Femur (tissue), 1 donor: Measurements from ENCODE around the gene COL25A1.
A peak's percentile ranks its signal among the peaks of the same experiment; 100 is the strongest.

Experiments used
- DNase-seq: peaks from one replicate; pipeline ENCODE4 v3.0.0-alpha.2; 2017

Gene COL25A1

GRCh38 chr4:109302361-109303139 lies at the start of gene COL25A1:
TSS of gene COL25A1 (minus strand) at chr4:109302658.
- peak; percentile 75 for DNase-seq

- no peak for DNase-seq
These were observed 47.7 kb upstream of the COL25A1 start for GRCh38 chr4:109350121-109350520.

- peak; percentile 53 for DNase-seq
These were observed 32.0 kb upstream of the COL25A1 start for GRCh38 chr4:109334129-109335105.

GRCh38 chr4:109332926-109333464 lies 30.5 kb upstream of the COL25A1 start:
- DNase-seq: no peak

- DNase-seq: no peak
These were observed 25.2 kb upstream of the COL25A1 start for GRCh38 chr4:109327641-109328040.

- DNase-seq: no peak
These were observed 23.2 kb upstream of the COL25A1 start for GRCh38 chr4:109325698-109326097.

- DNase-seq: no peak
These were observed 20.9 kb upstream of the COL25A1 start for GRCh38 chr4:109323348-109323747.

GRCh38 chr4:109321232-109321631 lies 18.8 kb upstream of the COL25A1 start:
- DNase-seq: no peak

- no peak for DNase-seq
These were observed 17.2 kb upstream of the COL25A1 start for GRCh38 chr4:109319684-109320083.

- no peak for DNase-seq
These were observed 16.7 kb upstream of the COL25A1 start for GRCh38 chr4:109319156-109319555.

- no peak for DNase-seq
These were observed 13.4 kb upstream of the COL25A1 start for GRCh38 chr4:109315818-109316217.

- no peak for DNase-seq
These were observed 12.9 kb upstream of the COL25A1 start for GRCh38 chr4:109315341-109315740.

GRCh38 chr4:109313168-109314133 lies 11.0 kb upstream of the COL25A1 start:
- DNase-seq: no peak

GRCh38 chr4:109303140-109303496 lies 660 bp upstream of the COL25A1 start:
- no peak for DNase-seq

GRCh38 chr4:109301651-109302360 lies 652 bp downstream of the COL25A1 start:
- peak; percentile 28 for DNase-seq

- no peak for DNase-seq
These were observed 4.0 kb downstream of the COL25A1 start for GRCh38 chr4:109298279-109299010.

GRCh38 chr4:109296527-109296926 lies 5.9 kb downstream of the COL25A1 start:
- no peak for DNase-seq

GRCh38 chr4:109295081-109295480 lies 7.4 kb downstream of the COL25A1 start:
- no peak for DNase-seq

- DNase-seq: no peak
These were observed 7.9 kb downstream of the COL25A1 start for GRCh38 chr4:109294468-109295020.

- no peak for DNase-seq
These were observed 8.5 kb downstream of the COL25A1 start for GRCh38 chr4:109294006-109294405.
